Endothelial cell of umbilical vein (primary cell): ENCODE measurements around the gene KIF17.

ENCODE experiments used
- CTCF ChIP-seq, 2 donors: IDR thresholded peaks; 1 replicate in 1 of 2; 2 replicates in 1 of 2; pipeline ENCODE4 v1.5.1; 2011; ENCODE audit warnings: low read length in 2 of 2, mild to moderate bottlenecking in 2 of 2, moderate library complexity in 2 of 2, control low read depth in 1 of 2, inconsistent platforms in 1 of 2, low read depth in 1 of 2; ENCODE audit not compliant: insufficient read depth in 1 of 2; ENCODE audit errors: extremely low read depth in 1 of 2
- EZH2 ChIP-seq: IDR thresholded peaks from 2 replicates; pipeline ENCODE4 v1.6.1; 2012; ENCODE audit warnings: borderline replicate concordance, low read depth, mild to moderate bottlenecking, moderate library complexity, low read length, inconsistent platforms; ENCODE audit not compliant: severe bottlenecking

GRCh38 chr1:20720631-20721091 lies 2.9 kb upstream of the KIF17 start:
- TF ChIP-seq CTCF (IDR thresholded peaks at IDR 0.05; ENCODE audit: extremely low read depth in 1 of 2, insufficient read depth in 1 of 2, low read depth in 1 of 2, low read length in 2 of 2), result no peak
- TF ChIP-seq EZH2, result no peak
